Measurements from ENCODE around the gene FANCC. TPM values are rescaled to one million over a fixed set of nuclear protein-coding genes. Genes with fewer than 3 reads are reported as not detected.

The FANCC gene
- total and polyA plus RNA-seq, 2 of the 8 experiments (the other 6 are each of a cell fraction or from before 2014, with no cell fraction given) = 7.8 to 15.2 TPM

GRCh38 chr9:95089257-95090022 is 228.1 kb downstream of the FANCC start:
- Histone ChIP-seq H3K27me3 (replicated peaks in 1 of 4; ENCODE audit: control insufficient read depth in 3 of 4, extremely low read depth in 1 of 4, insufficient read depth in 3 of 4, low read length in 3 of 4) (no peaks in the 10 kb centered on the region), H4K8ac (ENCODE audit: extremely low read depth, insufficient read depth, low read length) (no peak overlapping the region), H3K27ac (ENCODE audit: low read depth, low read length) (no peak overlapping the region), H2BK120ac (replicated peaks; ENCODE audit: low read depth, low read length) (no peak overlapping the region), H2AFZ (ENCODE audit: low read length) (no peak overlapping the region), H2AK5ac (ENCODE audit: low read depth, low read length) (no peak overlapping the region), H3K9ac (replicated peaks in 1 of 4; ENCODE audit: extremely low read depth in 1 of 4, low read depth in 3 of 4, low read length in 3 of 4) (no peak overlapping the region), H3K79me1 (ENCODE audit: low read depth, low read length) (no peaks in the 10 kb centered on the region), H4K20me1 (replicated peaks in 1 of 2; ENCODE audit: control insufficient read depth in 1 of 2, insufficient read depth in 2 of 2, low read length in 2 of 2) (peaks cover 1 to 2% of the 10 kb centered on the region in 2 experiments), H2BK12ac (ENCODE audit: low read depth, low read length) (no peak overlapping the region), H2BK15ac (ENCODE audit: low read length) (no peak overlapping the region), H2BK5ac (ENCODE audit: low read depth, low read length) (no peak overlapping the region), H3K4me2 (ENCODE audit: insufficient read depth in 1 of 2, low read depth in 2 of 2, low read length in 2 of 2) (no peak overlapping the region; a peak in 1 of 4 replicates), H4K5ac (ENCODE audit: insufficient read length, low read depth, low read length) (no peak overlapping the region), H3K9me3 (ENCODE audit: insufficient read depth in 2 of 2, low read depth in 1 of 2, low read length in 1 of 2) (no peaks in the 10 kb centered on the region), H3K23ac (ENCODE audit: insufficient read length) (no peak overlapping the region), H4K91ac (replicated peaks; ENCODE audit: insufficient read length, low read length) (no peak overlapping the region), H3K4me1 (replicated peaks in 1 of 4; ENCODE audit: control insufficient read depth in 3 of 4, insufficient read depth in 4 of 4, low read length in 3 of 4) (peaks cover 0 to 12% (median 7%) of the 10 kb centered on the region in 4 experiments), H3K23me2 (ENCODE audit: low read depth, low read length) (no peaks in the 10 kb centered on the region), H3K36me3 (ENCODE audit: control insufficient read depth in 2 of 4, insufficient read depth in 4 of 4, low read length in 3 of 4) (peaks cover 0 to 2% (median 0%) of the 10 kb centered on the region in 4 experiments; a peak in 1 of 8 replicates), H3K4ac (replicated peaks; ENCODE audit: insufficient read length, low read depth, low read length) (peak overlapping the region; percentile 14), H2BK20ac (ENCODE audit: low read length) (no peak overlapping the region), H3K18ac (ENCODE audit: extremely low read depth, low read length) (no peak overlapping the region), H3K79me2 (ENCODE audit: control insufficient read depth in 1 of 2, insufficient read depth in 2 of 2, low read length in 2 of 2) (no peaks in the 10 kb centered on the region), H3K4me3 (ENCODE audit: extremely low read depth in 1 of 4, insufficient read depth in 2 of 4, low read depth in 3 of 4, low read length in 4 of 4) (no peak overlapping the region), H3K56ac (replicated peaks; ENCODE audit: insufficient read length, low read depth, low read length) (no peak overlapping the region), H3K14ac (ENCODE audit: insufficient read length) (no peak overlapping the region)
- DNase-seq (ENCODE audit: low read depth in 1 of 2, low spot score in 2 of 2) (no peak), FAIRE-seq (no peak)
- ChIA-PET CTCF (ENCODE audit: partially characterized antibody) (interaction anchor here (0.7 to 2.8 kb wide), 11 partner anchors 13 to 409 kb away, joined by 3 to 20 read pairs (median 3); no protein-coding TSS in a partner anchor), POLR2A (ENCODE audit: partially characterized antibody) (interaction anchor here (0.6 kb wide), 1 partner anchor 108 kb away, joined by 3 read pairs; no protein-coding TSS in a partner anchor)
- TF ChIP-seq GTF2F1 (IDR thresholded peaks at IDR 0.05; ENCODE audit: borderline replicate concordance, low read depth, low read length) (no peak), SIRT6 (IDR thresholded peaks at IDR 0.05; ENCODE audit: low read length) (no peak), YY1 (IDR thresholded peaks at IDR 0.05; ENCODE audit: low read depth, low read length) (no peak)
- 89% methylated on average over 16 of the region's 16 CpGs; no CpG with 5 or more reads in 1 of the 2 experiments for WGBS, 2 experiments (ENCODE audit: extremely low coverage in 1 of 2, insufficient coverage in 1 of 2, insufficient read length in 1 of 2, insufficient replicate concordance in 2 of 2, low coverage in 1 of 2, low lambda C conversion rate in 2 of 2, missing lambda C conversion rate in 1 of 2)
